PC-3 (cell line): Measurements from ENCODE around the gene FAM200A. TPM values are rescaled to one million over a fixed set of nuclear protein-coding genes. Genes with fewer than 3 reads are reported as not detected.
"Not testable (repeated sequence)": the region's sequence is repeated elsewhere in the genome, so short reads cannot be mapped to it uniquely, and the experiment has no call there.

Experiments used
- ATAC-seq: fragments of 200-7000 bp; cut with Tn5 transposase; 2 replicates; pipeline ENCODE4 v1.9.1; 2020; ENCODE audit warnings: mild to moderate bottlenecking, moderate library complexity
- BruUV-seq: library from RNA; stranded (reverse); fragments of 400-500 nt; replicated peaks from 2 replicates; lab custom pipeline; 2021; lab: Mats Ljungman, UMichigan
- CTCF ChIA-PET: fragments of 300-600 bp; sonication (Branson Sonifier 250); formaldehyde crosslinking; loops from one replicate; lab custom pipeline; 2022; ENCODE audit warnings: antibody characterized with exemption; lab: Charles Lee
- POLR2A ChIA-PET: fragments of 300-600 bp; sonication (Branson Sonifier 250); formaldehyde crosslinking; loops from one replicate; lab custom pipeline; 2022; ENCODE audit warnings: antibody characterized with exemption; ENCODE audit not compliant: unreplicated experiment; lab: Charles Lee
- DNase-seq: peaks from one replicate; pipeline ENCODE4 v3.0.0-alpha.2; 2015
- H2AFZ ChIP-seq: fragments of 300-600 bp; sonication (generic); 2 replicates; pipeline ENCODE4 v1.6.0; 2016; ENCODE audit warnings: antibody characterized with exemption, low read length
- H3F3A ChIP-seq: fragments of 300-600 bp; sonication (generic); one replicate; pipeline ENCODE4 v1.6.0; 2017; ENCODE audit warnings: antibody characterized with exemption, low read length, control low read depth, mild to moderate bottlenecking; ENCODE audit not compliant: unreplicated experiment
- H3K27ac ChIP-seq: fragments of 300-600 bp; sonication (generic); 2 replicates; pipeline ENCODE4 v1.5.1; 2016; ENCODE audit warnings: mild to moderate bottlenecking, low read length
- H3K27me3 ChIP-seq: fragments of 300-600 bp; sonication (generic); 2 replicates; pipeline ENCODE4 v1.6.1; 2016; ENCODE audit warnings: low read length, mixed read lengths
- H3K36me3 ChIP-seq: fragments of 300-600 bp; sonication (generic); 2 replicates; pipeline ENCODE4 v1.6.1; 2016; ENCODE audit warnings: low read depth, mixed run types, low read length, mixed read lengths
- H3K4me1 ChIP-seq: fragments of 300-600 bp; sonication (generic); 2 replicates; pipeline ENCODE4 v1.5.1; 2016; ENCODE audit warnings: low read length; ENCODE audit not compliant: insufficient read depth
- H3K4me2 ChIP-seq: fragments of 300-600 bp; sonication (generic); 2 replicates; pipeline ENCODE4 v1.6.0; 2016; ENCODE audit warnings: low read length
- H3K4me3 ChIP-seq: fragments of 300-600 bp; sonication (generic); 2 replicates; pipeline ENCODE4 v1.5.1; 2016; ENCODE audit warnings: mild to moderate bottlenecking, low read length, mixed read lengths
- H3K79me2 ChIP-seq: fragments of 300-600 bp; sonication (generic); 2 replicates; pipeline ENCODE4 v1.6.1; 2017; ENCODE audit warnings: low read length, mixed read lengths
- H3K9ac ChIP-seq: fragments of 300-600 bp; sonication (generic); 2 replicates; pipeline ENCODE4 v1.6.0; 2016; ENCODE audit warnings: mild to moderate bottlenecking, low read length
- H3K9me2 ChIP-seq: fragments of 300-600 bp; sonication (generic); replicated peaks from 2 replicates; pipeline ENCODE4 v1.6.1; 2016; ENCODE audit warnings: mixed run types, low read length, mixed read lengths
- H3K9me3 ChIP-seq: fragments of 300-600 bp; sonication (generic); 2 replicates; pipeline ENCODE4 v1.6.1; 2016; ENCODE audit warnings: low read length, mixed read lengths
- H4K20me1 ChIP-seq: fragments of 300-600 bp; sonication (generic); 2 replicates; pipeline ENCODE4 v1.6.1; 2016; ENCODE audit warnings: low read length, mixed read lengths
- CTCF ChIP-seq: fragments of 300-600 bp; sonication (generic); conservative IDR thresholded peaks from 2 replicates; pipeline ENCODE4 v1.5.1; 2017; ENCODE audit warnings: antibody characterized with exemption, low read depth, mild to moderate bottlenecking, low read length
- EZH2 ChIP-seq: fragments of 300-600 bp; sonication (generic); IDR thresholded peaks from one replicate; pipeline ENCODE4 v1.6.1; 2017; ENCODE audit warnings: antibody characterized with exemption, mild to moderate bottlenecking, low read length; ENCODE audit not compliant: unreplicated experiment
- EZH2phosphoT487 ChIP-seq: fragments of 300-600 bp; sonication (generic); IDR thresholded peaks from 2 replicates; pipeline ENCODE4 v1.6.1; 2018; ENCODE audit warnings: mild to moderate bottlenecking, antibody characterized with exemption, low read length, borderline replicate concordance
- intact Hi-C: fragments of 100-400 bp; cut with micrococcal nuclease; formaldehyde crosslinking; loops from 2 replicates; pipeline ENCODE4 v1.9.0; 2023
- total RNA-seq: library from RNA; depleted of rRNA; stranded (reverse); fragments of >200 nt; gene quantifications from 2 replicates; pipeline ENCODE4 v1.2.3, GENCODE V29; 2014

Gene FAM200A
- total RNA-seq, 1 experiment from 2014 or later, result 3.8 TPM

- no peaks in the 10 kb centered on the region for H3K9me2 ChIP-seq
- H3K79me2 ChIP-seq, result no peaks in the 10 kb centered on the region
- H3F3A ChIP-seq, result no peaks in the 10 kb centered on the region
- H3K9ac ChIP-seq, result no peak overlapping the region
- no peaks in the 10 kb centered on the region for H3K36me3 ChIP-seq
- ATAC-seq, result no peak
- no peak for TF ChIP-seq EZH2
- no peak for TF ChIP-seq CTCF
- TF ChIP-seq EZH2phosphoT487, result no peak
- POLR2A ChIA-PET, result no interaction called here
- DNase-seq, result no peak
- intact Hi-C loops, result no loop called here
- H3K4me1 ChIP-seq, result no peaks in the 10 kb centered on the region
- H3K9me3 ChIP-seq, result peaks cover 5% of the 10 kb centered on the region; the same call in 1 of the 2 replicates
- H3K27ac ChIP-seq, result no peak overlapping the region
- H3K27me3 ChIP-seq, result peaks cover 55% of the 10 kb centered on the region
- BruUV-seq, result no TSS peak
- no peak overlapping the region for H3K4me2 ChIP-seq
- H3K4me3 ChIP-seq, result no peak overlapping the region
- H4K20me1 ChIP-seq, result no peaks in the 10 kb centered on the region
- CTCF ChIA-PET, result no interaction called here
- H2AFZ ChIP-seq, result no peak overlapping the region
Observed at GRCh38 chr7:99573257-99573656, 21.3 kb upstream of the FAM200A start.

GRCh38 chr7:99571768-99572167, 19.9 kb upstream of the FAM200A start:
- Histone ChIP-seq H3K4me1 (no peaks in the 10 kb centered on the region), H4K20me1 (no peaks in the 10 kb centered on the region), H3K79me2 (no peaks in the 10 kb centered on the region), H3K9me3 (peaks cover 5% of the 10 kb centered on the region; the same call in 1 of the 2 replicates), H3F3A (no peaks in the 10 kb centered on the region), H2AFZ (no peak overlapping the region), H3K36me3 (no peaks in the 10 kb centered on the region), H3K4me3 (no peak overlapping the region), H3K27ac (no peak overlapping the region), H3K9me2 (no peaks in the 10 kb centered on the region), H3K9ac (no peak overlapping the region), H3K27me3 (peaks cover 55% of the 10 kb centered on the region), H3K4me2 (no peak overlapping the region)
- POLR2A ChIA-PET, result no interaction called here
- DNase-seq, result no peak
- TF ChIP-seq EZH2 (no peak), CTCF (no peak), EZH2phosphoT487 (no peak)
- intact Hi-C loops, result no loop called here
- no peak for ATAC-seq
- BruUV-seq, result no TSS peak
- CTCF ChIA-PET, result no interaction called here

GRCh38 chr7:99568770-99569169, 16.9 kb upstream of the FAM200A start:
- CTCF ChIA-PET, BruUV-seq, H3K4me1 ChIP-seq, H3K9me3 ChIP-seq, H3K9ac ChIP-seq, H3K4me2 ChIP-seq, H3K27ac ChIP-seq, DNase-seq, ATAC-seq, POLR2A ChIA-PET, H3K4me3 ChIP-seq, H4K20me1 ChIP-seq, H3K36me3 ChIP-seq, H3K9me2 ChIP-seq, intact Hi-C loops, H3F3A ChIP-seq, H2AFZ ChIP-seq, H3K79me2 ChIP-seq: not testable (repeated sequence)
- H3K27me3 ChIP-seq, result peaks cover 46% of the 10 kb centered on the region
